ENCODE measurements around the gene GRID2. TPM values are rescaled to one million over a fixed set of nuclear protein-coding genes. Genes with fewer than 3 reads are reported as not detected.
A peak's percentile ranks its signal among the peaks of the same experiment; 100 is the strongest.

The GRID2 gene
- total and polyA plus RNA-seq, 8 donors: 6.4 TPM; not detected in 7

GRCh38 chr4:92992758-92993157 lies 689.0 kb downstream of the GRID2 start:
- Histone ChIP-seq H3K36me3 (no peaks in the 10 kb centered on the region), H3K4me1 (no peaks in the 10 kb centered on the region), H3K27me3 (no peaks in the 10 kb centered on the region), H3K27ac (no peak overlapping the region), H3K9me3 (no peaks in the 10 kb centered on the region), H3K4me3 (no peak overlapping the region)
- intact Hi-C loops (cut with DNase I; ENCODE audit: low total_unique reads): no loop called here
- TF ChIP-seq POLR2A (IDR thresholded peaks at IDR 0.05) (no peak), POLR2AphosphoS5 (IDR thresholded peaks at IDR 0.05) (no peak), CTCF (IDR thresholded peaks at IDR 0.05) (no peak), EP300 (IDR thresholded peaks at IDR 0.05) (no peak)
- 65 to 72% (median 70%) methylated on average over 4 of the region's 4 CpGs for WGBS, 5 donors
- DNase-seq: no peak

GRCh38 chr4:92994727-92995126 lies 691.0 kb downstream of the GRID2 start:
- H3K4me1 ChIP-seq: no peaks in the 10 kb centered on the region
- no peaks in the 10 kb centered on the region for H3K9me3 ChIP-seq
- H3K36me3 ChIP-seq: no peaks in the 10 kb centered on the region
- no peaks in the 10 kb centered on the region for H3K27me3 ChIP-seq
- 42 to 70% (median 62%) methylated on average over 2 of the region's 2 CpGs for WGBS, 5 donors
- no peak for TF ChIP-seq POLR2AphosphoS5 (IDR thresholded peaks at IDR 0.05)
- no peak for TF ChIP-seq EP300 (IDR thresholded peaks at IDR 0.05)
- no peak for TF ChIP-seq POLR2A (IDR thresholded peaks at IDR 0.05)
- no peak for TF ChIP-seq CTCF (IDR thresholded peaks at IDR 0.05)
- DNase-seq: peak in 1 of 2 donors; percentile 5
- intact Hi-C loops (cut with DNase I; ENCODE audit: low total_unique reads): no loop called here
- H3K27ac ChIP-seq: no peak overlapping the region
- H3K4me3 ChIP-seq: no peak overlapping the region

GRCh38 chr4:92996533-92996932 lies 692.8 kb downstream of the GRID2 start:
- Histone ChIP-seq H3K36me3 (no peaks in the 10 kb centered on the region), H3K9me3 (no peaks in the 10 kb centered on the region), H3K27me3 (no peaks in the 10 kb centered on the region), H3K4me3 (no peak overlapping the region), H3K4me1 (no peaks in the 10 kb centered on the region), H3K27ac (no peak overlapping the region)
- TF ChIP-seq POLR2A (IDR thresholded peaks at IDR 0.05) (no peak), POLR2AphosphoS5 (IDR thresholded peaks at IDR 0.05) (no peak), EP300 (IDR thresholded peaks at IDR 0.05) (no peak), CTCF (IDR thresholded peaks at IDR 0.05) (no peak)
- DNase-seq: no peak
- intact Hi-C loops (cut with DNase I; ENCODE audit: low total_unique reads): no loop called here
- WGBS, 5 donors: 69 to 89% (median 76%) methylated on average over 2 of the region's 2 CpGs

- DNase-seq: no peak
- H3K27ac ChIP-seq: no peak overlapping the region
- TF ChIP-seq CTCF (IDR thresholded peaks at IDR 0.05): no peak
- no peak for TF ChIP-seq POLR2AphosphoS5 (IDR thresholded peaks at IDR 0.05)
- no peak for TF ChIP-seq EP300 (IDR thresholded peaks at IDR 0.05)
- TF ChIP-seq POLR2A (IDR thresholded peaks at IDR 0.05): no peak
- intact Hi-C loops (cut with DNase I; ENCODE audit: low total_unique reads): no loop called here
- no peaks in the 10 kb centered on the region for H3K4me1 ChIP-seq
- H3K27me3 ChIP-seq: no peaks in the 10 kb centered on the region
- no peaks in the 10 kb centered on the region for H3K9me3 ChIP-seq
- H3K36me3 ChIP-seq: no peaks in the 10 kb centered on the region
- no peak overlapping the region for H3K4me3 ChIP-seq
Observed at GRCh38 chr4:93000910-93001309, 697.1 kb downstream of the GRID2 start.

Measured in stomach (tissue), 9 donors.